Ovary (tissue), 3 donors: ENCODE results near the gene TSPAN16.

Experiments
- CTCF ChIP-seq, 3 donors: fragments of 450-650 bp in 2 of 3; fragments of 200-600 bp in 1 of 3; IDR thresholded peaks; one replicate each; pipeline versions ENCODE4 v1.5.1 to v1.8.0; 2016 to 2022; ENCODE audit warnings: antibody characterized with exemption in 3 of 3, mild to moderate bottlenecking in 1 of 3
- EP300 ChIP-seq: sonication (generic); formaldehyde crosslinking; IDR thresholded peaks from one replicate; pipeline ENCODE4 v1.6.1; 2017; ENCODE audit warnings: antibody characterized with exemption
- POLR2A ChIP-seq: fragments of 450-650 bp; IDR thresholded peaks from one replicate; pipeline ENCODE4 v1.6.1; 2017; ENCODE audit warnings: antibody characterized with exemption, mild to moderate bottlenecking, moderate library complexity
- donor health status: DM: no; HTN: no; CAD: no.

GRCh38 chr19:11261971-11262839 lies 33.8 kb upstream of the TSPAN16 start, which contains the start of gene DOCK6:
- TF ChIP-seq CTCF (IDR thresholded peaks at IDR 0.05) (no peak), POLR2A (no peak), EP300 (no peak)
